ENCODE measurements around the gene REL.
"Not testable (repeated sequence)": the region's sequence is repeated elsewhere in the genome, so short reads cannot be mapped to it uniquely, and the experiment has no call there.

REL gene

DNA sequence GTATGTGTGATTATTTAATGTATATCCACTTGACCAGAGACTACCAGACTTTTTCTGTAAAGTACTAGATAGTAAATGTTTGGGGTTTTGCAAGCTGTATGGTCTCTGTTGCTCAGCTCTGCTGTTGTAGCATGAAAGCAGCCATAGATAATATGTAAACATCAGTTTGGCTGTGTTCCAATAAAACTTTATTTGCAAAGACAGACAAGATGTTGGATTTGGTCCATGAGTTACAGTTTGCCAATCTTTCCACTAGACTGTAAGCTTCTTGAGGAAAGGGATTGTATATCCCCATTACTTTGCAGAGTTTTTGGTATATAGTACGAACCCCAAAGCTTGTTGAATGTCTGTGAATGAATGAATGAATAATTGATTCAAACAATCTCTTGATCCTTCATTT lies 17.2 kb downstream of the REL start:
- no peak for DNase-seq (ENCODE audit: low spot score)
- TF ChIP-seq, protein P1, sequence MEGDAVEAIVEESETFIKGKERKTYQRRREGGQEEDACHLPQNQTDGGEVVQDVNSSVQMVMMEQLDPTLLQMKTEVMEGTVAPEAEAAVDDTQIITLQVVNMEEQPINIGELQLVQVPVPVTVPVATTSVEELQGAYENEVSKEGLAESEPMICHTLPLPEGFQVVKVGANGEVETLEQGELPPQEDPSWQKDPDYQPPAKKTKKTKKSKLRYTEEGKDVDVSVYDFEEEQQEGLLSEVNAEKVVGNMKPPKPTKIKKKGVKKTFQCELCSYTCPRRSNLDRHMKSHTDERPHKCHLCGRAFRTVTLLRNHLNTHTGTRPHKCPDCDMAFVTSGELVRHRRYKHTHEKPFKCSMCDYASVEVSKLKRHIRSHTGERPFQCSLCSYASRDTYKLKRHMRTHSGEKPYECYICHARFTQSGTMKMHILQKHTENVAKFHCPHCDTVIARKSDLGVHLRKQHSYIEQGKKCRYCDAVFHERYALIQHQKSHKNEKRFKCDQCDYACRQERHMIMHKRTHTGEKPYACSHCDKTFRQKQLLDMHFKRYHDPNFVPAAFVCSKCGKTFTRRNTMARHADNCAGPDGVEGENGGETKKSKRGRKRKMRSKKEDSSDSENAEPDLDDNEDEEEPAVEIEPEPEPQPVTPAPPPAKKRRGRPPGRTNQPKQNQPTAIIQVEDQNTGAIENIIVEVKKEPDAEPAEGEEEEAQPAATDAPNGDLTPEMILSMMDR (IDR thresholded peaks at IDR 0.05; ENCODE audit: extremely low read depth, missing control alignments) = no peak

DNA sequence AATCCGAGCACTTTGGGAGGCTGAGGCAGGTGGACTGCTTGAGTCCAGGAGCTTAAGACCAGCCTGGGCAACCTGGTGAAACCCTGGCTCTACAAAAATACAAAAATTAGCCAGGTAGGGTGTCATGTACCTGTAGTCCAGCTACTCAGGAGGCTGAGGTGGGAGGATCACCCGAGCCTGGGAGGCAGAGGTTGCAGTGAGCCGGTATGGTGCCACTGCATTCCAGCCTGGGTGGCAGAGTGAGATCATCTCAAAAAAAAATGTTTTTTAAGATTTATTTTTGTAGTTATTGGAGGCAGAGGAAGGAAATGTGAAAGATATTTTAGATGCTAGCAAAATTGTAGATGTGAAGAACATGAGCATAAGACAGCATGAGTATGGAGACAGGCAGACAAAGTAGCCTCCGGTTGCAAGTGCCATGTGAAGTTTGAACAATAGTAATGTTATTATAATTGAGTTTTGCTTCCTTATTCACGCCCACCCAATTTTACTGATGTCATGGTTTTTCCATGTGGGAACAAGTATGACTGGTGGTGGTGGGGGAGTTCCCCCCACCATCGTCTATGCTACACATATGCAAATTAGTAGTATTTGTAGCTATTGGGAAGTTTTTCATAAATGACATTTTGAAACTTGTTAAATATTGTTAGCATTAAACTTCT lies 18.0 kb downstream of the REL start:
- DNase-seq (ENCODE audit: low spot score) = peak; percentile 39
- TF ChIP-seq, protein P1 (IDR thresholded peaks at IDR 0.05; ENCODE audit: extremely low read depth, missing control alignments) = no peak

DNA sequence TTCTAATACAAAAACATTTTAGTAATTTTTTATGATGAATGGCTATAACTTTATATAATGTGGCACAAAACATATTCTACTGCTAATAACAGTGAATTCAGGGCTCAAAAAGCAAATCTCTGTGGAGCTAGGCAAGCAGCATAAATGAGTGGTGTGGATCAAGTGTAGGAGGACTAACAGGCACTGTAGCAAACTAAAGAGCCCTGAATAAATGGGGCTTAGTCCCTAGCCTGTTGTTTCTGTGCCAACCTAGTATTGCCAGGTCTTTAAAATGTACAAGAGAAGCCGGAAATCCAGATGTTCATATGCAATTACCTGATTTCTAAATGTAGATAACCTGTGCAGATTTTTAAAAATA lies 18.5 kb downstream of the REL start:
- no peak for DNase-seq (ENCODE audit: low spot score)
- TF ChIP-seq, protein P1 (IDR thresholded peaks at IDR 0.05; ENCODE audit: extremely low read depth, missing control alignments) = no peak

DNA sequence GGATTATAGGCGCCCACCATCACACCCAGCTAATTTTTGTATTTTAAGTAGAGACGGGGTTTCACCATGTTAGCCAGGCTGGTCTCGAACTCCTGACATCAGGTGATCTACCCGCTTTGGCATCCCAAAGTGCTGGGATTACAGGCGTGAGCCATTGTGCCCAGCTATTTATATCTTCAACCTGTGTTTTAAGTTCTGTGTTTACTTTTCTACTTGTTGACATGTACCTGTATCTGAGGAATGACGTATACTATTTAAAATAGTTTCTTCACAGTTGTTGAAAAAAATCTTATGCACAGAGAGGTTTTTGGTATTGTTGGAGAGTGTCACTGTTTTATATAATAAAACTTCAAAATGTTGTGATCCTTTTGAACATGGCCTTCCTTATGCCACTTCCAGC lies 19.9 kb downstream of the REL start:
- not testable (repeated sequence) for DNase-seq (ENCODE audit: low spot score)

DNA sequence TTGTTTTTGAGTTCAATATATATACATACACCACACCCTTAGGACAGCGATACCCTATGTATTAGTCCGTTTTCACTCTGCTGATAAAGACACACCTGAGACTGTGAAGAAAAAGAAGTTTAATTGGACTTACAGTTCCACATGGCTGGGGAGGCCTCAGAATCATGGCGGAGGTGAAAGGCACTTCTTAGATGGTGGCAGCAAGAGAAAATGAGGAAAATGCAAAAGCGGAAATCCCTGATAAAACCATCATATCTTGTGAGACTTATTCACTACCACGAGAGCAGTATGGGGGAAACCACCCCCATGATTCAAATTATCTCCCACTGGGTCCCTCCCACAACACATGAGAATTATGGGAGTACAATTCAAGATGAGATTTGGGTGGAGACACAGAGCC lies 24.5 kb downstream of the REL start:
- DNase-seq (ENCODE audit: low spot score) = not testable (repeated sequence)

DNA sequence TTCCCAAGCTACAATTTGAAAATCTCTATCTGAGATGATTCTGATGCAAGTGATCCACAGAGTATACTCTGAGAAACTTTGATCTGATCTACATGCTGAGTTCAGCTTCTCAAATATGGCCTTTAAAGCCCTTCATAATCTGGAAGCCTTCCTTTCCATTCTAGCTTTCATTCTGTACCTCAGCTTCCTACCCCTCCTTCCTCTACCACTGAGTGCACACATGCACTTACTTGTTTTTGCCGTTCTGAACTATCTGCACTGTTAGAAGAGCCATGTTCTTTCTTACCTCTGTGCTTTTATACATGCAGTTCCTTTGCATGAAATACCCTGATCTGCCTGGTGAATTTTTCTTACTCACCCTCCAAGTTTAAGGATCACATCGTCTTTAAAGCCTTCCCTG lies 25.0 kb downstream of the REL start:
- TF ChIP-seq, protein P1 (IDR thresholded peaks at IDR 0.05; ENCODE audit: extremely low read depth, missing control alignments) = no peak

DNA sequence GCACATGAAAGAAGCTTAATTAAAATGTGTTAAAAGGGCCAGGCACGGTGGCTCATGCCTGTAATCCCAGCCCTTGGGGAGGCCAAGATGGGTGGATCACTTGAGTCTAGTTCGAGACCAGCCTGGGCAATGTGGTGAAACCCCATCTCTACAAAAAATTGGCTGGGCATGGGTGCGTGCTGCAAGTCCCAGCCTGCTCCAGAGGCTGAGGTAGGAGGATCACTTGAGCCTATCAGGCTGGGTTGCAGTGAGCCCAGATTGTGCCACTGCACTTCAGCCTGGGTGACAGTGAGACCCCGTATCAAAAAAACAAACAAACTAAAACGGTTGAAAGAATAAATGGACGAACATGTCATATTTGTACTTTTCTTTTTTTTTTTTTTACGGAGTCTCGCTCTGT lies 26.0 kb downstream of the REL start:
- TF ChIP-seq, protein P1 (IDR thresholded peaks at IDR 0.05; ENCODE audit: extremely low read depth, missing control alignments) = no peak
- DNase-seq (ENCODE audit: low spot score) = no peak

More for the DNA sequence above, 25.0 kb downstream of the REL start:
- DNase-seq (ENCODE audit: low spot score) = no peak

DNA sequence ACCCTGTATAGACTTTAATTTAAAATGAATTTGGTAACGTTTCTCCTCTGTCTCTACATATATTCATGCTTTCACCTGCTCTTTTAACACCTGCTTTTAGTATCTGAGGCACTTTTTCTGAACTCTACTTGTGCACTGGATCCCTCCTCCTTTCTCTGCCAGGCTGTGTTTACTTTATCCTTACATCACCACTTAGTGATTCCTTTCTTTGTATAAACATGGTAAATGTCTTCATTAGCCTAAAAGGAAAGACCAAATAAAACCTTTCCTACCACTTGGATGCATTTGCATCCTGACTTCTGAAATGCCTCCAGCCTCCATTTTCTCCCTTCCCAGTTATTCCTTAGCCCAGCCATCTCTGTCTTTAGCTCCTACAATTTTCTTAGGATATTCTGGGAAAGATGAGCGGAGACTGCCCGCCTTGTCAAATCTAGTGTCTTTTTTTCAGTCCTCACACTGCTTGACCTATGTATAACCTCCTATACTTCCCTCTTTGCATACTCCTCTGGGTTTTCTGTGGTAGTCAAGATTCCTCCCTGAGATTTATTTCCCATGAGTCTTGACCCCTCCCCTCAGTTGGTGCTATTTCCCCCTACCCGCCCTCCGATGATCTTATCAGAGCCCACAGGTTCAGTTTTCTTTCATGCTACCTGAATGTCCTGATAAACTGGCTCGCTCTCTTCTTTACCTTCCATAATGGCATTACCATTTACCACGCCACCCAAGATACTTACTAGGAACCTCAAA lies 44.8 kb downstream of the REL start:
- TF ChIP-seq, protein P1 (IDR thresholded peaks at IDR 0.05; ENCODE audit: extremely low read depth, missing control alignments) = no peak
- DNase-seq (ENCODE audit: low spot score) = no peak
